Endothelial cell (in vitro differentiated cells): ENCODE measurements around the gene ESR1. TPM values are rescaled to one million over a fixed set of nuclear protein-coding genes. Genes with fewer than 3 reads are reported as not detected.
A peak's percentile ranks its signal among the peaks of the same experiment; 100 is the strongest.
"Not testable (repeated sequence)": the region's sequence is repeated elsewhere in the genome, so short reads cannot be mapped to it uniquely, and the experiment has no call there.

Experiments used
- DNase-seq: peaks from one replicate; pipeline ENCODE4 v3.0.0; 2021; ENCODE audit warnings: low spot score
- H3K27ac Mint-ChIP-seq: one replicate; pipeline ENCODE4 v1.8.0; 2021; ENCODE audit warnings: mixed read lengths, inconsistent platforms; ENCODE audit not compliant: unreplicated experiment
- H3K27me3 Mint-ChIP-seq: one replicate; pipeline ENCODE4 v1.8.0; 2021; ENCODE audit warnings: mild to moderate bottlenecking, moderate library complexity, mixed read lengths, inconsistent platforms; ENCODE audit not compliant: unreplicated experiment
- H3K36me3 Mint-ChIP-seq: one replicate; pipeline ENCODE4 v1.8.0; 2021; ENCODE audit warnings: mild to moderate bottlenecking, low read depth, mixed read lengths, inconsistent platforms; ENCODE audit not compliant: unreplicated experiment
- H3K4me1 Mint-ChIP-seq: one replicate; pipeline ENCODE4 v1.8.0; 2021; ENCODE audit warnings: mild to moderate bottlenecking, mixed read lengths, inconsistent platforms; ENCODE audit not compliant: unreplicated experiment
- H3K4me3 Mint-ChIP-seq: one replicate; pipeline ENCODE4 v1.8.0; 2021; ENCODE audit warnings: mild to moderate bottlenecking, mixed read lengths, inconsistent platforms; ENCODE audit not compliant: unreplicated experiment
- H3K9me3 Mint-ChIP-seq: one replicate; pipeline ENCODE4 v1.8.0; 2021; ENCODE audit warnings: mixed read lengths, inconsistent platforms; ENCODE audit not compliant: unreplicated experiment
- total RNA-seq: library from RNA; stranded (reverse); fragmentation: NEBNext Ultra II Directional; extraction: Animal tissue kit (Norgen Biotek cat#: 25700); gene quantifications from one replicate; pipeline ENCODE4 v1.2.1, GENCODE V29; 2021; ENCODE audit not compliant: unreplicated experiment
- TF ChIP-seq, protein P1 (sequence below): fragments of 200-600 bp; sonication (generic); IDR thresholded peaks from one replicate; pipeline ENCODE4 v1.5.0; 2021; ENCODE audit warnings: antibody characterized with exemption; ENCODE audit not compliant: unreplicated experiment

Gene ESR1
- total RNA-seq, 1 donor from 2014 or later: 0.05 TPM

DNA sequence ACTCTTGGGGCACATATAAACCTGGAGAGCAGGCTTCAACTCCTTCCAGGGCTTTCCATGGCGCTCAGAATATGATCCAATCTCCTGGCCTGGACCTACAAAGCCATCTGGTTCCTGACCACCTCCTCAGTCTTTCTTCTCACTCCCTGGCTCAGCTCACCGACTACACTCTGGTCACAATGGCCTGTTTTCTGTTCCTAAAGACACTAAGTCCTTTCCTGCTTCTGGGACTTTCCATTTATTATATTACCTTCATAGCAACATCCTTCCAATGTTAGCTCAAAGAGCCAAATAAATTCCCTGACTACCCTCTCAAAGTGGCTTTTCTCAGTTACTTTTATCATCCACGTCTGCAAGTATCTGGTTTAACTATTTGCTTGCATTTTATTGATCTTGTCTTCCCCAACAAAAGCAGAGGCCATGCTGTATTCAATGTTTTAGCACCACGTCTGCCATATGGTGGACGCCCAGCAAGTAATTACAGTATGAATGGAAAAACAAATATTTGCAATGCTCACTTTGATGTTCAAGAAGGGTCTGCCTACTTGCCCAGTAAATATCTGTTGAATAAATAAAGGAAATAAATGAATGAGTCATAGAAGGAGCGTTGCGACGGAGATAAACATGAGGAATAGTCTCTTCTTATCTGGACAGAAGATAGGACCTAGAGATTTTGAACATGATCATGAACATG lies 328.4 kb downstream of the ESR1 start:
- peaks cover under 1% of the 10 kb centered on the region for H3K4me1 Mint-ChIP-seq
- TF ChIP-seq, protein P1, sequence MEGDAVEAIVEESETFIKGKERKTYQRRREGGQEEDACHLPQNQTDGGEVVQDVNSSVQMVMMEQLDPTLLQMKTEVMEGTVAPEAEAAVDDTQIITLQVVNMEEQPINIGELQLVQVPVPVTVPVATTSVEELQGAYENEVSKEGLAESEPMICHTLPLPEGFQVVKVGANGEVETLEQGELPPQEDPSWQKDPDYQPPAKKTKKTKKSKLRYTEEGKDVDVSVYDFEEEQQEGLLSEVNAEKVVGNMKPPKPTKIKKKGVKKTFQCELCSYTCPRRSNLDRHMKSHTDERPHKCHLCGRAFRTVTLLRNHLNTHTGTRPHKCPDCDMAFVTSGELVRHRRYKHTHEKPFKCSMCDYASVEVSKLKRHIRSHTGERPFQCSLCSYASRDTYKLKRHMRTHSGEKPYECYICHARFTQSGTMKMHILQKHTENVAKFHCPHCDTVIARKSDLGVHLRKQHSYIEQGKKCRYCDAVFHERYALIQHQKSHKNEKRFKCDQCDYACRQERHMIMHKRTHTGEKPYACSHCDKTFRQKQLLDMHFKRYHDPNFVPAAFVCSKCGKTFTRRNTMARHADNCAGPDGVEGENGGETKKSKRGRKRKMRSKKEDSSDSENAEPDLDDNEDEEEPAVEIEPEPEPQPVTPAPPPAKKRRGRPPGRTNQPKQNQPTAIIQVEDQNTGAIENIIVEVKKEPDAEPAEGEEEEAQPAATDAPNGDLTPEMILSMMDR: no peak
- H3K9me3 Mint-ChIP-seq: no peaks in the 10 kb centered on the region
- H3K4me3 Mint-ChIP-seq: no peak overlapping the region
- H3K36me3 Mint-ChIP-seq: no peaks in the 10 kb centered on the region
- H3K27ac Mint-ChIP-seq: no peak overlapping the region
- H3K27me3 Mint-ChIP-seq: no peaks in the 10 kb centered on the region
- no peak for DNase-seq

DNA sequence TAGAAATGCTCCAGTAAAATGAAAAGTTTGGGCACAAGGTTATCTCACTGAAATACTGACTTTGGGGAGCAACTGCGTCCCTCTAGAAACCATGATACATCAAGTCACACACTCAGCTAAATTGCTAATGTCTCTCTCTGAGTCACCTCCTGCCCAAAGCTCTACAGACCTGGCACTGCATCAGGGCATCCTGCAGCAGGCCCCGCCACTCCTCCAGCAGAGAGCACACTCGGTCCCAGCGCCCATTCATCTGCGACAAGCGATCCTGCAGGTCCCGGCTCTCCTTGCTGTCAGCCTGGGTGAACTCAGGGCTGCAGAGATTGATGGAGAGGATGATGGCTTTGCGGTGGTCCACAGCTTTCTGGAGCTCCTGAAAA lies 329.0 kb downstream of the ESR1 start:
- H3K36me3 Mint-ChIP-seq: no peaks in the 10 kb centered on the region
- TF ChIP-seq, protein P1: no peak
- DNase-seq: no peak

DNA sequence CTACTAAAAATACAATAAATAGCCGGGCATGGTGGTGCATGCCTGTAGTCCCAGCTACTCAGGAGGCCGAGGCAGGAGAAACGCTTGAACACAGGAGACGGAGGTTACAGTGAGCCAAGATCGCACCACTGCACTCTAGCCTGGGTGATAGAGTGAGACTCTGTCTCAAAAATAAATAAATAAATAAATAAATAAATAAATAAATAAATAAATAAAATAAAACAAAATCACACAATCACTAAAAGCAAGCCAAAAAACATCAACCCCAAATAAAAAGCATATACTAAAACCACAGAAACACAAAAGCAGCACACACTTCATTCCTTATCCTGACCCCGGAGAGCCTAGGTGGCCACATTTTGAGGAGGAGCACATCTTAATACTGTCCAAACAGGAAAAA lies 330.9 kb downstream of the ESR1 start:
- not testable (repeated sequence) for H3K27me3 Mint-ChIP-seq, H3K36me3 Mint-ChIP-seq, DNase-seq, H3K4me1 Mint-ChIP-seq, H3K9me3 Mint-ChIP-seq, H3K4me3 Mint-ChIP-seq
- H3K27ac Mint-ChIP-seq: peak overlapping the region; percentile 57

More for the DNA sequence above, 329.0 kb downstream of the ESR1 start:
- H3K9me3 Mint-ChIP-seq: no peaks in the 10 kb centered on the region
- no peak overlapping the region for H3K4me3 Mint-ChIP-seq
- H3K27me3 Mint-ChIP-seq: no peaks in the 10 kb centered on the region
- peaks cover 5% of the 10 kb centered on the region for H3K4me1 Mint-ChIP-seq
- no peak overlapping the region for H3K27ac Mint-ChIP-seq

DNA sequence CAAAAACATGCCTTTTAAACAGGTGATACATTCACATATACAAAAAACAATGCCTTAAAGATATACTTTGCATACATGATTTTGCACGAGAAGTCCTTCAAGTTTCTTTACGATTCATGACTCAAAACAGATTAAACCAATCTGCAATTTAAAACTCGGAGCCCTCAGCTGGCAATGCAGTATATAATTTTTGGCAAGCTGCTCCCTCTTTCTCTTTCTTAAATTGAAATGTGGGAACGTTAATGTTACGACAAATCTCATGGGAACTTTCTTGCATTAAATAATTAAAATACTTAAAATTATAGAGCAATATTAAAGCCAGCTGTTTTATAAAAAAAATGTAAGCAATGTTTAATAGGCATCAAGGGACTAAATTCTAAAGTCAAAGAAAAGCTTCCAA lies 334.6 kb downstream of the ESR1 start:
- Mint-ChIP-seq H3K27ac (no peak overlapping the region), H3K4me1 (peaks cover 5% of the 10 kb centered on the region), H3K9me3 (no peaks in the 10 kb centered on the region), H3K4me3 (no peak overlapping the region), H3K27me3 (no peaks in the 10 kb centered on the region), H3K36me3 (no peaks in the 10 kb centered on the region)
- TF ChIP-seq, protein P1: no peak
- DNase-seq: no peak

DNA sequence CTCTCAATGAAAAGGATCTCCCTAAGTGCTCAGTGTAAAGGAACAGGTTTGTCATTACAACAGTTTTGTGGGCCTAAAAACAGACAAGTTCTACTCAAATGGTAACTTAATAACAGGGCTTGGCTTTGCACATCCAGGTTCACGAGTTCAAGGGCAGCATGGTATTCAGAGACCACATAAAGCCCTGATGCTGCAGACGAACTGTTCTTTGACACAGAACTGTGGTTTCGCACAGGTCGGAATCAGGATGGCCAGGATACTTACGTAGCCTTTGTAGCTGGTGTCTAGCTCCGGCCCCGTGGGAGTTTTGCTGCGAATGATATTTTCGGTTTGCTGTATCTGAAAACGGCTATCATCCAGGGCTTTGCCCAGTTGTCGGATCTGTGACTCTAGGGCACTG lies 335.9 kb downstream of the ESR1 start:
- Mint-ChIP-seq H3K27ac (no peak overlapping the region), H3K27me3 (peaks cover 4% of the 10 kb centered on the region), H3K4me1 (peaks cover 5% of the 10 kb centered on the region), H3K36me3 (no peaks in the 10 kb centered on the region), H3K4me3 (no peak overlapping the region), H3K9me3 (no peaks in the 10 kb centered on the region)
- DNase-seq: no peak
- TF ChIP-seq, protein P1: no peak
